ENCODE measurements around the gene METTL21C.

Gene METTL21C

GRCh38 chr13:102697929-102698648 is 3.2 kb upstream of the METTL21C start:
- no peak for DNase-seq (ENCODE audit: low spot score)

GRCh38 chr13:102697264-102697663 is 2.4 kb upstream of the METTL21C start:
- no peak for DNase-seq (ENCODE audit: low spot score)

GRCh38 chr13:102696465-102696864 is 1.6 kb upstream of the METTL21C start:
- no peak for DNase-seq (ENCODE audit: low spot score)

GRCh38 chr13:102693776-102694175 is 1.1 kb downstream of the METTL21C start:
- DNase-seq (ENCODE audit: low spot score), result no peak

- DNase-seq (ENCODE audit: low spot score), result no peak
Measured at GRCh38 chr13:102693250-102693649, 1.6 kb downstream of the METTL21C start.

GRCh38 chr13:102692491-102692826 is 2.4 kb downstream of the METTL21C start:
- DNase-seq (ENCODE audit: low spot score), result no peak

- DNase-seq (ENCODE audit: low spot score), result no peak
Measured at GRCh38 chr13:102690883-102691282, 4.0 kb downstream of the METTL21C start.

- no peak for DNase-seq (ENCODE audit: low spot score)
Measured at GRCh38 chr13:102688306-102688973, 6.4 kb downstream of the METTL21C start.

- DNase-seq (ENCODE audit: low spot score), result no peak
Measured at GRCh38 chr13:102687520-102687919, 7.3 kb downstream of the METTL21C start.

- DNase-seq (ENCODE audit: low spot score), result no peak
Measured at GRCh38 chr13:102686024-102686423, 8.8 kb downstream of the METTL21C start.

- DNase-seq (ENCODE audit: low spot score), result no peak
Measured at GRCh38 chr13:102683637-102684036, 11.2 kb downstream of the METTL21C start.

GRCh38 chr13:102682727-102683126 is 12.1 kb downstream of the METTL21C start:
- no peak for DNase-seq (ENCODE audit: low spot score)

- DNase-seq (ENCODE audit: low spot score), result no peak
Measured at GRCh38 chr13:102682211-102682610, 12.6 kb downstream of the METTL21C start.

- DNase-seq (ENCODE audit: low spot score), result no peak
Measured at GRCh38 chr13:102680842-102681740, 13.8 kb downstream of the METTL21C start.

- no peak for DNase-seq (ENCODE audit: low spot score)
Measured at GRCh38 chr13:102680133-102680717, 14.6 kb downstream of the METTL21C start.

- no peak for DNase-seq (ENCODE audit: low spot score)
Measured at GRCh38 chr13:102679449-102680132, 15.3 kb downstream of the METTL21C start.

- DNase-seq (ENCODE audit: low spot score), result no peak
Measured at GRCh38 chr13:102678339-102679107, 16.3 kb downstream of the METTL21C start.

GRCh38 chr13:102677122-102677521 is 17.7 kb downstream of the METTL21C start:
- DNase-seq (ENCODE audit: low spot score), result no peak

- DNase-seq (ENCODE audit: low spot score), result no peak
Measured at GRCh38 chr13:102675115-102675514, 19.7 kb downstream of the METTL21C start.

GRCh38 chr13:102670130-102670529 is 24.7 kb downstream of the METTL21C start:
- no peak for DNase-seq (ENCODE audit: low spot score)

GRCh38 chr13:102667911-102668310 is 26.9 kb downstream of the METTL21C start:
- DNase-seq (ENCODE audit: low spot score), result no peak
